Stimulated activated CD4-positive, alpha-beta T cell treated with anti-CD3 and anti-CD28 coated beads, Interleukin-2, amount 100 ng/mL, for 4 hours (primary cell): ENCODE measurements around the gene SCRT2.

ENCODE experiments used
- DNase-seq: peaks from one replicate; pipeline ENCODE4 v3.0.0-alpha.2; 2020; ENCODE audit warnings: low read depth

SCRT2 gene

GRCh38 chr20:672963-673602, 2.5 kb downstream of the SCRT2 start:
- DNase-seq: no peak

- DNase-seq: no peak
Measured at GRCh38 chr20:671252-672030, 4.2 kb downstream of the SCRT2 start.

- DNase-seq: no peak
Measured at GRCh38 chr20:669573-669972, 6.0 kb downstream of the SCRT2 start.

- DNase-seq: no peak
Measured at GRCh38 chr20:668638-669037, 7.0 kb downstream of the SCRT2 start.

GRCh38 chr20:668050-668449, 7.6 kb downstream of the SCRT2 start:
- no peak for DNase-seq

- peak; percentile 42 for DNase-seq
Measured at GRCh38 chr20:667351-668034, 8.1 kb downstream of the SCRT2 start.

GRCh38 chr20:666877-667276, 8.7 kb downstream of the SCRT2 start:
- DNase-seq: no peak

- DNase-seq: no peak
Measured at GRCh38 chr20:665276-665675, 10.3 kb downstream of the SCRT2 start.

GRCh38 chr20:664576-664975, 11.0 kb downstream of the SCRT2 start:
- no peak for DNase-seq

GRCh38 chr20:664151-664550, 11.5 kb downstream of the SCRT2 start:
- no peak for DNase-seq

- no peak for DNase-seq
Measured at GRCh38 chr20:663315-664090, 12.1 kb downstream of the SCRT2 start.

- DNase-seq: no peak
Measured at GRCh38 chr20:662277-663192, 13.1 kb downstream of the SCRT2 start.

- no peak for DNase-seq
Measured at GRCh38 chr20:661474-662270, 13.9 kb downstream of the SCRT2 start.

- DNase-seq: no peak
Measured at GRCh38 chr20:658731-659291, 16.8 kb downstream of the SCRT2 start.

- DNase-seq: no peak
Measured at GRCh38 chr20:658202-658601, 17.4 kb downstream of the SCRT2 start.

- DNase-seq: no peak
Measured at GRCh38 chr20:655726-656624, 19.6 kb downstream of the SCRT2 start.

- DNase-seq: no peak
Measured at GRCh38 chr20:654417-654750, 21.2 kb downstream of the SCRT2 start.

GRCh38 chr20:653590-654416, 21.8 kb downstream of the SCRT2 start:
- DNase-seq: no peak
